GM18511 (cell line): ENCODE measurements around the gene METTL16.

Source experiments
- ATAC-seq: cut with Tn5 transposase; IDR thresholded peaks from one replicate; pipeline ENCODE4 v1.9.1; 2021; ENCODE audit warnings: mild to moderate bottlenecking, moderate library complexity; ENCODE audit not compliant: unreplicated experiment

The METTL16 gene

DNA sequence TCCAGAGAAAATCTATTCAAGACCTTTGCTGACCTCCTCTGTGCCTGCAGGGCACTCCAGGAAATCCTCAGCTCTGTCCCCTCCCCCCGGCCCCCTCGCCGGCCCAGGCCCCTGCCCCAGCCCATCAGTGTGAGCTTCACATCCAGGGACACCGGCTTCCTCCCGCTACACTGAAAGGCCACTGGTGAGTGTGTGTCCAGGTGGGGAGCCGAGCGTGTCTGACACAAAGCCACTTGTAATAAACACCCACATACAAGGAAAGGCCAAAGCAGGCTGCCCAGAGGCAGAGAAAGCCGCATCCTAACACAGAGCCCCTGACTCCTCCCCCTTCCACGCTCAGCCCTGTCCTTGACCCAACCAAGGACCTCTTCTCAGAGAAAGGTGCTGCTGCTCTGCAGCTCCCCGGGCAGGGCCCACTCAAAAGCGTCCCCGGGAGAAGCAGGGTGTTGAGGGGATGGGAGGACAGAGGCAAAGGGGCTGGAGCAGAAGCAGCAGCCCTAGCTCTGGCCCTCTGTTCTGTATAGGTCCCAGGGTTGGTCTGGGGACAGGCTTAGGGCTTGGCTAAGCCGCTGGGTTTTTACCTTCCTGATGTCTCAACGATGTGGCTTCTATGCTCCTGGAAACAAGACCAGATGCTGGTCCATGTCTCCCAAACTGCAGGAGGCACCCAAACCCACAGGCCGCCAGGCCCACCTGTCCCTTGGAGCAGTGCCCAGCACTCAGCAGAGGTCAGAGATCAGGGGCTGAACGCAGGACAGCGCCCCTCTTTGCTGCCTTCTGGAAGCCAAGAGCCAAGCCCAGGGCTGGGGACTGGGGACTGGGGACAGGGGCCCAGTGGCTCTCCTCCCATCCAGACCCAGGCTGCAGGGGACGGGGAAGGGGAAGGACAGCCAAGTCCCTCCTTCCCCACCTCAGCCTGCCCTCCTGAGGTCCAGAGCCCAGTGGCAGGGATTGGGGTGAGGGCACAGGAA, 126.2 kb downstream of the METTL16 start:
- no peak for ATAC-seq

DNA sequence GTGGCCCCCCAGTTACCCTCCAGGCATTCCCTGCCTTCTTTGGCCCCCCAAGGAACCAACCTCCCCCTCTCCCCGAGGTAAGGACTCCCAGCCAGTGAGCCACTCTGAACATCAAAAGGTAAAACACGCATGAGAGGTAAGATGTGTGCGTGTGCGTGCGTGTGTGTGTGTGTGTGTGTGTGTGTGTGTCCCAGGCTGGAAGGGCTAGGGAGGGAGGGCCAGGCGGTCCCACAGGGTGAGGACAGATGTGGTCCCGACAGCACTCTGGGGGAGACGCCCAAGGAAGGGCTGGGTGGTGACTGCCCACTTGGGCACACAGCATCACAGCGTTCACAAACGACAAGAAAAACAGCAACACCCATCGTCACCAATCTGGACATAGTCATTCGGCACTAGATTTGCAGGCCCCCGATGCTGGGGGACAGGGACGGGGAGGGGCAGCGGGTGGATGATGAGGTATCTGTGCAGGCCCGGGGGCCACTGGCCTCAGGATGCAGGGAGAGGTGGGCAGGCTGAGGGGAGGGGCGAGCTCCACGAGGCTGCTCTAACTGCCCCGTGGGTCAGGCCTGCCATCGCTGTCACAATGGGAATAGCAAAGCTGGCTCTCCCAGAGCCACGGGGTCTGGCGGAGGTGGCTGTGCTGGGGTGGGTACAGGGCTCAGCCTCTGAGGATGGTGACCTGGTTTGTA, 127.1 kb downstream of the METTL16 start:
- ATAC-seq: no peak

DNA sequence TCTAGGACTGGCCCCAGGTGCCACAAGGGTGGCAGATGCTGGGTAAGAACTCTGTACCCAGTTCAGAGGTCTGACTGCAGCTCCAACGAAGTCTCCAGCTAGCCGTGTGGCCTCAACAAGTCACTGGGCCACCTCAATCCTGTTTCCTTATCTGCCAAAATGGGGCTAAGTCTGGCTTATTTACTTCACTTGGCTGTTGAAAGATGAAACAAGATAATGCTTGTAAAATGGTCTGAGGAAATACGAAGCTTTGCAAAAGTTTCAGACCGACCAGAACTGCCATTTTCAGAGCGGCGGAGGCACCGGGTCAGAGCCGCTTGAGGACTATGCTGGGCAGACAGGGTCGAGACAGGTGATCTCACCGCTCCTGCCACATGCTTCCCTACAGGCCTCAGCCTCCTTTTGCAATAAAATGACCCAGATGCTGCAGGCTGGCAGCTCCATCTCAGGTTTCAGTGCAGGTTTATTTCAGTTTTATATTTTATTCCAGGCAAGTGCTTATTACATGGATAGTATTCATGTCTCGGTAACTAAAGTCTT, 128.0 kb downstream of the METTL16 start:
- ATAC-seq: no peak

DNA sequence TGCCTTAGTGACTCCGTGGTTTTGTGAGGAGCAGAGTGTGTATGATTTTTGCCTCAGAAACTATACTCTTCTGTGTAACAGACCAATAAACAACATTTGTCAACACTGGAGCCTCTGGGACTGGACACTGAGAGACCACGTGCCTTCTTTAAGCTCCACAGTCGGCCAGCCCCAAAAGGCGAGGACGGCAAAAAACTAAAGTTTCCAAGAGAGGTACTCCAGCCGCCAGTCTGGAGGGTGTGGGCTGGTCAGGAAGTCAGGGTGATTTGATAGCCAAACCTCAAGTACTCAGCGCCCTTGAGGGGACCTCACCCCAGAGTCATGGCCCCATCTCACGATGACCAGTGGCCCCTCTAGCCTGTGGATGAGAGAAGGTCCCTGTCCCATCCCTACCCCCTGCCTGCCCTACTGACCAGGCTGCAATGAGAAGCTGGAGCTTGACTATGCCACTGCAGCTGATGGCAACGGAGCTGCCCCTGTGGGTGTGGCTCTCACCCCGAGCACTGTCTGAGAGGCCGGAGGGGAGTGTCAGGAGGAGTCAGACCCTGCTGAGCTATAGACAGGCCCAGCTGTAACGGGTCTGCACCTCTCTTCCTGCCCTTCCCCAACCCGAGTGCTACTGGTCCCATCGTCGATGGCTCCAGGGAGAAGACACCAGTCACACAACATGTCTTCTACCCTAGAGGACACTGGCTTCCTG, 130.6 kb downstream of the METTL16 start:
- ATAC-seq: no peak

DNA sequence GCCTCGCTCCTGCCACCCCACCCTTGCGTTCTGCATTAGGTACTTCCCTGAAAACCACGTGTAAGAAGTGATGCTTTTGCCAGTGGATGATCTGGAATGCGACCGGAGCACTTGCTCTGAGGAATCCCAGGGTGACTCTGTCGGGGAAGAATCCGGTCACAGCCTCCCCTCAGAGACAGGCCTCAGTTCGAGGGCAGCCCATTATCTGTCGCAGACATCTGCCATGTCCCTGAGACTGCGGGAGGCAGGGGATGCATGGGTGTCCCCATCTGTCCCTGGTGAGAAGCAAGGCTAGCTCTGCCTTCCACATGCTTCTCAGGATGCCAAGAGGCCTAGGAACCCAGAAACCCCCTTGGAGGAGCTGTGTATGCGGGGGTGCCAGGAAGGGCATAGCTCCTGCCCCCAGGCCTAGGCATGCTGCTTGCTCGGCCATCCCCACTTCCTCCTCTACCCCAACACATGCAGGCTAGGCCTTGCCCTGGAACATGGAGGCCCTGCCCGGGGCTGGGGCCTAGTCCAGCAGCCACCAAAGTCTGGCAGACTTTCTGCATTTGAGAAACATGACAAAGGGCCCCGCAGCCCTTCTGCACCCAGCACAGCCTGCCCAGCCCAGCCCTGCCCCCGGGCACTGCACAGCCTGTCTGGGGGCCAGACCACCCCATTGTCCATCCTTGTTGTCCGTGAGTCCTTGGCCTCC, 131.3 kb downstream of the METTL16 start:
- no peak for ATAC-seq

DNA sequence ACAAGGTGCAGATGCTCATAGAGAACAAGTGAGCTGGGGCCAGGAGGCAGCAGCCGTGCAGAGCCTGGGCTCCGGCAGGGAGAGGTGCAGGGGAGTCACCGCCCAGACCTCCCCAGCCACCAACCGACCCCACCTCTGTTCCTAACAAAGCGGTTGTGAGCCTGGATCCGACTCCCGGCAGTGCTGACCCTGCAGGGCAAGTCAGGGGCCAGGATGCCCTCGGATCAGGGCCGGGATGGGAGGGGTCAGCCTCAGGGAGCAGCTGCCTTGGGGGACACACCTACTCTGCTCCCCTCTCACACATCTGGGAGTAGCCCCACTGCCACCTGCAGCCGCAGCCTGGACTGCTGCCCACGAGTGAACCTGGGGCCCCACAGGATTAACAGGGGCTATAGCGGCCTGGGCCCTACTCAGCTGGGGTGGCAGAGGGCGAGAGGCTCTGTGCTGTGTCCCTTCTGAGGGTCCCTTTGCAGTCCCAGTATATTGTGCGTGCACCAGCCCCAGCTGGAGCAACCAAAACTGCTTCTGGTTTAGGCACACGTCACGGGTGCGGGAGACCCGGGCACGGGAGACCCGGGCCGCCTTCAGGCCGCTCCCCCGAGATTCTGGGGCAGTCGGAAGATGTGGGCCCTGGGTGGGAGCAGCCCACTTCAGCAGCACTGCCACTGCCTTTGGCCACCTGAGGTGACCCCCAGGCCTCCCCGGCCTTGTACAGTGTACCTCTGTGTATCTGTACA, 132.0 kb downstream of the METTL16 start:
- no peak for ATAC-seq

DNA sequence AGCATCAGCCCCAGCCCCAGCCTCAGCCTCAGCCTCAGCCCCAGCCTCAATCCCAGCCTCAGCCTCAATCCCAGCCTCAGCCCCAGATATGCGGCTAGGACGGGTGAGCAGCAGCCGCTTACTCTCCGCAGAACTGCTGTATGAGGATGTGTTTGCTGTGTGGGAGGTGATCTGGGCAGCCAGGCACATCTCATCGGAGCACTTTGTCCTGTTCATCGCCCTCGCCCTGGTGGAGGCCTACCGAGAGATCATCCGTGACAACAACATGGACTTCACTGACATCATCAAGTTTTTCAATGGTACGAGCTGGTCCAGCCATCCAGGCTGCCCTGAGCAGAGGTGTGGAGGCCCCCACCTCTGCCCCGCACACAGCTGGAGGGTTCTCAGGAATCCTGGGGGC, 132.8 kb downstream of the METTL16 start:
- ATAC-seq: no peak

DNA sequence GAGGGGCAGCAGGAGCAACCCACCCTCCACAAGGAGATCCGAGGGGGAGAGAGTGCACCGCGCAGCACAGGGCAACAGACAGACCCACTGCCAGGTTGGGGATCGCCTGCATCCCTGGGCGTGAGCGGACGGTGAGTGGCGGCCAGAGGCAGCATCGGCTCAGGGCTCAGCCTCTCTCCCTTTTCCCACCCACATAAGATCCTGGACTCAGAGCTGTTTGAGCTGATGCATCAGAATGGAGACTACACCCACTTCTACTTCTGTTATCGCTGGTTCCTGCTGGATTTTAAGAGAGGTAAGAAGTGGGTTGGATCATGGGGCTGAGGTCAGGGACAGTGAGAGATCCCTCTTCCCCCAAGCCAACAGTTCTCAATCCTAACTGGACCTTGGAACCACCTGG, 134.0 kb downstream of the METTL16 start:
- no peak for ATAC-seq

DNA sequence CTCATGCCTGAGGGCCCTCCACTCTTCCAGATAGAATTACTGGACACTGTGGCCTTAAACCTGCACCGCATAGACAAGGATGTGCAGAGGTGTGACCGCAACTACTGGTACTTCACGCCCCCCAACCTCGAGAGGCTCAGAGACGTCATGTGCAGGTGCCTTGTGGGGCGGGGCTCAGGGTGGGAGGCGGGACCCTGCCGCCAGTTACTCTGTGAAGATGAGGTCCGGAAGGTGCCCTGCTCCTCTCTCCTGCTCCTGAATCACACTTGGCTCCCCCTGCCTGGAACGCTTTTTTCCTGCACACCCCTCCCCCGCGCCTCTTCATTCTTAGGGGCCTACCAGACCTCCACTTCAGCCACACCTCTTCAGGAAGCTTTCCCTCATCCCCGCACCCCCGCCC, 135.6 kb downstream of the METTL16 start:
- ATAC-seq: no peak

DNA sequence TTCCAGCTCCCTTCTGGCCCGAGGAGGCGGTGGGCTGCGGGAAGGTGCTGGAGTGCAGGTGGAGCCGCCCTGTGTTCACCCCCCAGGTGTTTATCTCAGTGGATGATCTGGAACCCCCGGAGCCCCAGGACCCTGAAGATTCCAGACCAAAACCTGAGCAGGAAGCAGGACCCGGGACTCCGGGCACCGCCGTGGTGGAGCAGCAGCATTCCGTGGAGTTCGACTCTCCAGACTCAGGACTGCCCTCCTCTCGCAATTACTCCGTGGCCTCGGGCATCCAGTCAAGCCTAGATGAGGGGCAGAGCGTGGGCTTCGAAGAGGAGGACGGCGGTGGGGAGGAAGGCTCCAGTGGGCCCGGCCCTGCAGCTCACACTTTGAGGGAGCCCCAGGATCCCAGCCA, 136.3 kb downstream of the METTL16 start:
- ATAC-seq: no peak

DNA sequence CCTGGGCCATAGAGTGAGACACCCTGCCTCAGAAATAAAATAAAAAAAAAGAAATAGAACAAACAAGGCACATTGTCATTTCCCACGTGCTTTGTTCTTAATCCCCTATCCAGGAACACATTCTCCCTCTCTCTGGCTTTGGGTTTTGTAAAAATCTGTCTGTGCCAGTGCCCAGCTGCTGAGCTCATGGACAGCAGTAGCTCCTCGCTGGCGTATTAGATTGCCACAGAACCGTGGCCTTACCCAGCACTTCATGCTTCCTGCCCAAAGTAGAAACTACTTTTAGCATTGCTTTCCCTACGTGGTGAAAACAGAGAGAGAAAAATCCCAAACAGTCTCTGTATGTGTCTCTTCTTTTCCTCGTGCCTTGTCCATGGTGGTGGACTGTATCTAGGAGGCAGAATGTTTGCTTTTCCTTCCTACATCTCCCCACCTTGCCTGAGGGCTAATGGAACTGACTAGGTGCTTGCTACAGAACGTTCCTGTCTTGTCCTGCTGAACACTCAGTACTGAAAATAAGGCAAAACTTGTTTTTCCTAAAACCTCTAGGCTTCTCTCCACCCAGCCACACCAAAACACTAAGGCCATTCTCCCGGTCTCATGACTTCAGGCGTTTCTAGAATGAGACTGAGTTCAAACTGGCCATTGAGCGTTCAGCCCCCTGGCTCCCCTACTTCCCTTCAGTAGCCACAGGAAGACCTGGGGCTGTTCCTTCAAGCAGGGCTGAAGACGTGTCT, 137.0 kb downstream of the METTL16 start:
- no peak for ATAC-seq

DNA sequence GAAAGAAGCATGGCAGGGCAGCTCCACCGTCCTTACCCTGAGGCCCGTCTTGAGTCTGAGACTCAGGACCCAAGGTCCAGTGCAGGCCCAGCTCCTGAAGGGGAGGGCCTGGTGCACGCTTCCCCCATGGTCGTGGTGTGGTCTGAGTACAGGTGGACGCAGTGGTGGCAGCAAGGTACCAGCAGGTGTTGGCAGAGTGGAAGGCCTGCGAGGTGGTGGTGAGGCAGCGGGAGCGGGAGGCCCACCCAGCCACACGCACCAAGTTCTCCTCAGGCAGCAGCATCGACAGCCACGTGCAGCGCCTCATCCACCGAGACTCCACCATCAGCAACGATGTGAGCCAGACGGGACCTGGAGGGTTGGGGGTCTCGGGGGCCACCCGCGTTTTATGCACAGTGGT, 138.5 kb downstream of the METTL16 start:
- no peak for ATAC-seq

DNA sequence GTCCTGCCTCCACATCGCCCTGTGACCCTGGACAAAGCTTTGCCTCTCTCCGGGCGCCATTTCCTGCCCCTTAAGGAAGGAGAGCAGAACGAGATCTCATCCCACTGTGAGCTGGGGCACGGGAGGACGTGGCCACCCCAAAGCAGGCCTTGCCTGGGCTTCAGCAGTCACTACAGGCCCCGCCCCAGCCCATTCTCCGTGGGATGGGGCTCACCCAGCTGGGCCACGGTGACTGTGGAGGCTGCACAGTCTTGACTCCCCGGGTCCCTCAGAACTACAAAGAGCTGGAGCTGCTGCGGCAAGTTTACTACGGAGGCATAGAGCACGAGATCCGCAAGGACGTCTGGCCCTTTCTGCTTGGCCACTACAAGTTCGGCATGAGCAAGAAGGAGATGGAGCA, 139.0 kb downstream of the METTL16 start:
- ATAC-seq: no peak

DNA sequence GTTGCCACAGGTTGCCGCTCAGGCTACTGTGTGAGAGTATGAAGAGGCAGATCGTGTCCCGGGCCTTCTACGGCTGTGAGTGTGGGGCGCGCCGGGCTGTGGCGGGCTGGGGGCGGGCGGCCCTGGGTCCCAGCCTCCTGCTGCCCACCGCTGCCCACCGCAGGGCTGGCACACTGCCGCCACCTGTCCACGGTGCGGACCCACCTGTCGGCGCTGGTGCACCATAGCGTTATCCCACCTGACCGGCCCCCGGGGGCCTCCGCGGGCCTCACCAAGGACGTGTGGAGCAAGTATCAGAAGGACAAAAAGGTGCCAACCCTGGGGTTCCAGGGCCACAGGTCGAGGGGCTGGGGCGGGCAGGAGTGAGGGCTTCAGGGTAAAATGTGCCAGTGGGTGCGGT, 139.5 kb downstream of the METTL16 start:
- ATAC-seq: no peak

DNA sequence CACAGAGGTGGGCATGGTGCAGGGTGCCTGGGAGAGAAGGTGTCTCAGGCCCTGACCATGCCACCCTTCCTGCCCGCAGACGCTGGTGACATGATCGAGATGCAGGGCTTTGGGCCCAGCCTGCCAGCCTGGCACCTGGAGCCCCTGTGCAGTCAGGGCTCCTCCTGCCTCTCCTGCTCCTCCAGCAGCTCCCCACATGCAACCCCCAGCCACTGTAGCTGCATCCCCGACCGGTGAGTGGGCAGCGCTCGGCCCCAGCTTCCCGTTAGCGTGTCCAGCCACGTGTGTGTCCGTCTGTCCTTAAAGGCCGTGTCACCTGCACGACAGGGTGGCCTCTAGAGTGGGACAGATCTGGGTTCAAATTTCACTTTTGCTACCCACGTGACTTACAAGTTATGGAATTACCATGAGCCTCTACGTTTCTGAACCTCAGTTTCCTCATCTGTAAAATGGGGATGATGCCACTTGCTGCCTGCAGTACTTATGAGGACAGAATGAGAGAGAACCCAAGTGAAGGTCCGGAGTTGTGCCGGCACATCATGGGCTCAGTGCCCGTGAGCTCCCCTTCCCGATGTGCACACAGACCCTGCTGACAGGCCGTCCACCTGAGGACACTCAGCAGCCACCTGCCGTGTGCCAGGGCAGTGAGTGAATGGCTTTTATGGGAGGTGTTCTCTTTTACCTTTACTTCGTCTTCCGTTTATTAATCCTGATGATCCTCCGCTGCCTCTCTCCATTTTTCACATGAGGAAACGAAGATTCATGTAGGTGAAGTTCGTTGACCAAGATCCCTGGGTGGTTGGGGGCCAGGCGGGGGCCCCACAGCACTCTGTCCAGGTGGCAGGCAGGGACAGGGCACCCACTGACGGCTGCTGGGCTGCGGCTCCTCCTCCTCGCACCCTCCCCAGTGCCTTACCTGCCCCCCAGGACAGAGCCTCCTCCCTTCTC, 140.2 kb downstream of the METTL16 start:
- ATAC-seq: no peak

DNA sequence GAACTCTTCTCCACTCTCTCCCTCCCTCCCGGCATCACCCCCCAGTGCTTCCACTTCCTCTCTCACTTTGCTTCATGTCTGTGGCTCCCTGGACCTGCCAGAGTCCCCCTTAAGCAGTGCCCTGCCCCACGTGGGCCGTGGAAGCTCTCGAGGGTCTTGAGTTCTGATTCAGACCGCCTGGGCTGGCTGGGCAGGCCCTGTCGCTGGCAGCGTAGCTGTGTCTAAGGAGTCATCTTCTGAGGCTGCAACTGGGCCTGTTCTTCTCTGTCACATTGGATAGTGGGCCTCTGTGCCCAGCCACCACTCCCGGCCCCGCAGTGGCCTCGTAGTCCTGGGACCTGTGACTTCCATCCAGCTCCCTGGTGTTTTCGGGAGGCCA, 141.5 kb downstream of the METTL16 start:
- no peak for ATAC-seq

DNA sequence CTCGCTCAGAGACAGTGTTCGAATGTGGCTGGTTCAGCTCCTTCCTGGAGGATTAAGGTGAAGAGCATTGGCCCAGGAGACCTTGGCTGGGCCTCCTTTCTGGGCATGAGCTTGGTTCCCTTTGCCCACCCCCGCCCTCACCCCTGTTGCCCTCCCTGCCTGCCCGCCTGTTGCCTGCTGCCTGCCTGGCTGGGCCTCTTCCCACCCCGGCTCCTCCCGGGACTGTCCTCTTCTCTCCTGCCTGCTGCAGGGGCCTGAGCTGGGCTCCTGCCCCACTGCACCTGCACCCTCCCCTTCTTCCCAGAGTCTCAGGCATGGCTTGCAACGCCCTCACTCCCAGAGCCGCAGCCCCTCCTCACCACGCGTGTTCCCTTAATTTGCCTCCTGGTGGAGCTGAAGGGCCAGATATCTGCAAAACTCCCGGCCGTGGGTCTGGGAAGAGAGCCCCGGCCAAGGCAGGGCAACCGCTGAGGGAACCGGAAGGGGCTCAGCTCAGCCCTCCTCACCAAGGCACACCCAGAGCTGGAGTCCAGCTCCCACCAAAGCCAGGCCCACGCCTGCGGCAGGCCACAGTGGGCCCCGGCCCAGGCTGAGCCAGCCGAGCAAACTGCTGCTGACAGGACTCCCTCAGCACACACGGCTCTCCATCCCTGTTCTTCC, 142.0 kb downstream of the METTL16 start:
- no peak for ATAC-seq

DNA sequence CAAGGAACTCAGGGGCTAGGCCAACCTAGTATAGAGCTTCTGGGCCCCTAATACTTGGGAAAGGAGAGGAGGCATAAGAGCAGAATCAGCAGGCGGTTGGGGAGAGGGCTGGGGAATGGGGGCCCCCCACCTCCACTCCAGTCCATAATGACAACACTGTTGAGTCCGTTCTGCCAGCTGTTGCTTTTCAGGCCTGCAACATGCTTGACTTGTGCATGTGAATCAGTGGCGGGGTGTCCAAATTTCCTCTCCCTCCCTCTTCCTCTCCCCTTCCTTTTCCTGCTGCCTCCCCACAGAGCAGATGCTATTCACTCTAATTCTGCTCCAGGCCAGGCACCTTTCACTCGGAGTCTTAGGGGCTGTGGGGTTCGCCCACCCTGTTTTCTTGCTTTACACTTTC, 142.6 kb downstream of the METTL16 start:
- no peak for ATAC-seq
